Lower leg skin (tissue), 3 donors: ENCODE results near the gene SNRK.

Experiments
- CTCF ChIP-seq, 3 donors: fragments of 450-650 bp; IDR thresholded peaks; one replicate each; pipeline ENCODE4 v1.5.1; 2016; ENCODE audit warnings: antibody characterized with exemption in 3 of 3, mild to moderate bottlenecking in 3 of 3, moderate library complexity in 2 of 3
- POLR2A ChIP-seq, 2 donors: fragments of 450-650 bp; IDR thresholded peaks; one replicate each; pipeline ENCODE4 v1.6.1; 2016 to 2017; ENCODE audit warnings: antibody characterized with exemption in 2 of 2, mild to moderate bottlenecking in 1 of 2, moderate library complexity in 1 of 2

- TF ChIP-seq POLR2A (IDR thresholded peaks at IDR 0.05): no peak
- TF ChIP-seq CTCF (IDR thresholded peaks at IDR 0.05): no peak
These were observed 52.0 kb downstream of the SNRK start for GRCh38 chr3:43338295-43338694.
